Common myeloid progenitor, CD34-positive (primary cell): ENCODE results near the gene TMEM203.

Experiments
- CTCF ChIA-PET: fragments of 350-600 bp; sonication (Branson Sonifier 250); formaldehyde crosslinking; loops from one replicate; lab custom pipeline; 2021; ENCODE audit warnings: antibody characterized with exemption; lab: Charles Lee
- POLR2A ChIA-PET: fragments of 350-600 bp; sonication (Branson Sonifier 250); formaldehyde crosslinking; loops from one replicate; lab custom pipeline; 2021; ENCODE audit warnings: antibody characterized with exemption; lab: Charles Lee
- DNase-seq, 3 donors: peaks; one replicate each; pipeline versions ENCODE4 v3.0.0 to v3.0.0-alpha.2; 2013
- H3K27ac ChIP-seq, 2 experiments: 1 replicate in 1 of 2; 2 replicates in 1 of 2; pipeline ENCODE4 v1.7.0; 2013; ENCODE audit warnings: inconsistent platforms in 2 of 2, low read length in 2 of 2, mild to moderate bottlenecking in 2 of 2, low read depth in 1 of 2, moderate library complexity in 1 of 2; ENCODE audit not compliant: severe bottlenecking in 2 of 2, insufficient read depth in 1 of 2, poor library complexity in 1 of 2
- H3K27me3 ChIP-seq, 5 experiments: replicated peaks in 2 of 5; 1 replicate in 3 of 5; 2 replicates in 2 of 5; pipeline versions ENCODE4 v1.6.1 to v1.7.0; 2013; ENCODE audit warnings: low read length in 4 of 5, mild to moderate bottlenecking in 2 of 5, moderate library complexity in 2 of 5, inconsistent platforms in 1 of 5; ENCODE audit not compliant: insufficient read depth in 5 of 5, control insufficient read depth in 4 of 5
- H3K36me3 ChIP-seq, 4 experiments: 1 replicate in 2 of 4; 2 replicates in 2 of 4; pipeline versions ENCODE4 v1.6.1 to v1.7.0; 2013; ENCODE audit warnings: low read length in 3 of 4, control low read depth in 1 of 4, mild to moderate bottlenecking in 1 of 4; ENCODE audit not compliant: control insufficient read depth in 4 of 4, insufficient read depth in 4 of 4
- H3K4me1 ChIP-seq, 4 experiments: 1 replicate in 3 of 4; 2 replicates in 1 of 4; pipeline versions ENCODE4 v1.6.1 to v1.7.1; 2013; ENCODE audit warnings: low read length in 3 of 4, mild to moderate bottlenecking in 3 of 4, control low read depth in 1 of 4, inconsistent platforms in 1 of 4, moderate library complexity in 1 of 4; ENCODE audit not compliant: control insufficient read depth in 4 of 4, insufficient read depth in 4 of 4; ENCODE audit errors: control extremely low read depth in 1 of 4
- H3K4me3 ChIP-seq, 7 experiments: 1 replicate in 4 of 7; 2 replicates in 3 of 7; pipeline versions ENCODE4 v1.5.1 to v1.7.0; 2013; ENCODE audit warnings: mild to moderate bottlenecking in 7 of 7, low read length in 6 of 7, moderate library complexity in 6 of 7, inconsistent platforms in 2 of 7, low read depth in 2 of 7, control low read depth in 1 of 7; ENCODE audit not compliant: insufficient read depth in 4 of 7, control insufficient read depth in 1 of 7; ENCODE audit errors: extremely low read depth in 1 of 7
- H3K9me3 ChIP-seq, 5 experiments: 1 replicate in 4 of 5; 2 replicates in 1 of 5; pipeline versions ENCODE4 v1.6.1 to v1.7.1; 2013; ENCODE audit warnings: low read length in 4 of 5, mild to moderate bottlenecking in 2 of 5, inconsistent platforms in 1 of 5, low read depth in 1 of 5, moderate library complexity in 1 of 5; ENCODE audit not compliant: control insufficient read depth in 4 of 5, insufficient read depth in 2 of 5; ENCODE audit errors: control extremely low read depth in 1 of 5
- WGBS: methylation state at CpG from one replicate; pipeline ENCODE4 v1.1.5; 2013; ENCODE audit not compliant: insufficient coverage; 5-methylcytosine and 5-hydroxymethylcytosine counted together

TMEM203 gene

GRCh38 chr9:137183980-137184595 lies 21.4 kb downstream of the TMEM203 start:
- DNase-seq = no peak
- no peaks in the 10 kb centered on the region for H3K9me3 ChIP-seq
- peaks cover 0 to 21% (median 20%) of the 10 kb centered on the region in 4 experiments for H3K4me1 ChIP-seq
- no peak overlapping the region for H3K4me3 ChIP-seq
- no peak overlapping the region for H3K27ac ChIP-seq
- H3K27me3 ChIP-seq = no peaks in the 10 kb centered on the region
- WGBS = 97% methylated on average over 27 of the region's 27 CpGs
- ChIA-PET CTCF (no interaction called here), POLR2A (no interaction called here)
- H3K36me3 ChIP-seq = peaks cover 5 to 77% (median 55%) of the 10 kb centered on the region in 4 experiments

GRCh38 chr9:137182836-137183235 lies 22.6 kb downstream of the TMEM203 start:
- H3K27me3 ChIP-seq = no peaks in the 10 kb centered on the region
- no peaks in the 10 kb centered on the region for H3K9me3 ChIP-seq
- no peak overlapping the region for H3K27ac ChIP-seq
- DNase-seq = no peak
- 93% methylated on average over 7 of the region's 17 CpGs for WGBS
- H3K4me1 ChIP-seq = peaks cover 0 to 22% (median 16%) of the 10 kb centered on the region in 4 experiments
- ChIA-PET POLR2A (no interaction called here), CTCF (no interaction called here)
- H3K4me3 ChIP-seq = no peak overlapping the region
- H3K36me3 ChIP-seq = peaks cover 5 to 89% (median 60%) of the 10 kb centered on the region in 4 experiments

- Histone ChIP-seq H3K9me3 (no peaks in the 10 kb centered on the region), H3K36me3 (peaks cover 0 to 86% (median 59%) of the 10 kb centered on the region in 4 experiments), H3K4me3 (no peak overlapping the region), H3K4me1 (peaks cover 0 to 11% (median 4%) of the 10 kb centered on the region in 4 experiments), H3K27ac (no peak overlapping the region), H3K27me3 (no peaks in the 10 kb centered on the region)
- POLR2A ChIA-PET = no interaction called here
- WGBS = 92% methylated on average over 20 of the region's 22 CpGs
- CTCF ChIA-PET = no interaction called here
- DNase-seq = no peak
Observed at GRCh38 chr9:137181680-137182079, 23.8 kb downstream of the TMEM203 start.

- Histone ChIP-seq H3K27me3 (no peaks in the 10 kb centered on the region), H3K4me3 (no peak overlapping the region), H3K9me3 (no peaks in the 10 kb centered on the region), H3K4me1 (peaks cover 0 to 6% (median under 1%) of the 10 kb centered on the region in 4 experiments), H3K36me3 (peaks cover 0 to 74% (median 49%) of the 10 kb centered on the region in 4 experiments), H3K27ac (no peak overlapping the region)
- POLR2A ChIA-PET = no interaction called here
- CTCF ChIA-PET = interaction anchor here (1.4 kb wide), 1 partner anchor 8 kb away, joined by 4 read pairs; the partner anchor contains the start of genes ANAPC2 and SSNA1
- DNase-seq = no peak
- whole genome bisulfite sequencing = 98% methylated on average over 20 of the region's 20 CpGs
Observed at GRCh38 chr9:137180491-137180890, 25.0 kb downstream of the TMEM203 start.

- 92% methylated on average over 15 of the region's 17 CpGs for WGBS
- H3K4me3 ChIP-seq = no peak overlapping the region
- DNase-seq = no peak
- POLR2A ChIA-PET = no interaction called here
- CTCF ChIA-PET = interaction anchor here (1.1 to 1.4 kb wide), 2 partner anchors 9 to 49 kb away, joined by 3 to 4 read pairs; partner anchors contain the start of genes ANAPC2 and SSNA1
- peaks cover 0 to 67% (median 46%) of the 10 kb centered on the region in 4 experiments for H3K36me3 ChIP-seq
- no peaks in the 10 kb centered on the region for H3K9me3 ChIP-seq
- H3K27me3 ChIP-seq = no peaks in the 10 kb centered on the region
- H3K4me1 ChIP-seq = peaks cover 0 to 6% (median 5%) of the 10 kb centered on the region in 4 experiments
- H3K27ac ChIP-seq = no peak overlapping the region
Observed at GRCh38 chr9:137179761-137180160, 25.7 kb downstream of the TMEM203 start.

GRCh38 chr9:137178939-137179630 lies 26.4 kb downstream of the TMEM203 start:
- no peak overlapping the region for H3K4me3 ChIP-seq
- H3K36me3 ChIP-seq = peaks cover 0 to 60% (median 42%) of the 10 kb centered on the region in 4 experiments
- no peak for DNase-seq
- POLR2A ChIA-PET = no interaction called here
- peaks cover 0 to 8% (median 6%) of the 10 kb centered on the region in 4 experiments for H3K4me1 ChIP-seq
- H3K9me3 ChIP-seq = no peaks in the 10 kb centered on the region
- 94% methylated on average over 11 of the region's 19 CpGs for WGBS
- CTCF ChIA-PET = interaction anchor here (1.1 to 5.0 kb wide), 3 partner anchors 10 to 49 kb away, joined by 3 to 33 read pairs (median 4); partner anchors contain the start of genes ANAPC2, CYSRT1 and SSNA1
- no peaks in the 10 kb centered on the region for H3K27me3 ChIP-seq
- H3K27ac ChIP-seq = no peak overlapping the region
